Spleen (tissue), 7 donors: ENCODE data around the gene PXT1.

Experiments
- CTCF ChIP-seq, 11 experiments: fragments of 200-600 bp in 7 of 11; fragments of 450-650 bp in 4 of 11; sonication (generic) in 4 of 11; IDR thresholded peaks in 8 of 11; conservative IDR thresholded peaks in 3 of 11; 1 replicate in 7 of 11; 2 replicates in 4 of 11; pipeline versions ENCODE4 v1.4.0 to v1.8.0; 2016 to 2021; ENCODE audit warnings: antibody characterized with exemption in 11 of 11, inconsistent platforms in 4 of 11, mild to moderate bottlenecking in 1 of 11
- POLR2AphosphoS5 ChIP-seq, 3 donors: sonication (generic); formaldehyde crosslinking; IDR thresholded peaks; one replicate each; pipeline ENCODE4 v1.5.1; 2017; ENCODE audit warnings: antibody characterized with exemption in 3 of 3
- donor health status: DM: no; HTN: no; CAD: no; lungs with moderate emphysema.
- donor health status: DM: no; HTN: no; CAD: no.
- donor health status: DM: no; HTN: no; CAD: no.

- TF ChIP-seq CTCF (IDR thresholded peaks at IDR 0.05 in 8 of 11, conservative IDR thresholded peaks at IDR 0.05 in 3 of 11) (no peak), POLR2AphosphoS5 (IDR thresholded peaks at IDR 0.05) (peak; percentile 88 to 91 (median 91))
Measured at GRCh38 chr6:36442671-36443470, at the start of gene PXT1, which contains the start of gene KCTD20.
